Measurements from ENCODE around the gene PPP4R4.
"Not testable (repeated sequence)": the region's sequence is repeated elsewhere in the genome, so short reads cannot be mapped to it uniquely, and the experiment has no call there.

Gene PPP4R4

DNA sequence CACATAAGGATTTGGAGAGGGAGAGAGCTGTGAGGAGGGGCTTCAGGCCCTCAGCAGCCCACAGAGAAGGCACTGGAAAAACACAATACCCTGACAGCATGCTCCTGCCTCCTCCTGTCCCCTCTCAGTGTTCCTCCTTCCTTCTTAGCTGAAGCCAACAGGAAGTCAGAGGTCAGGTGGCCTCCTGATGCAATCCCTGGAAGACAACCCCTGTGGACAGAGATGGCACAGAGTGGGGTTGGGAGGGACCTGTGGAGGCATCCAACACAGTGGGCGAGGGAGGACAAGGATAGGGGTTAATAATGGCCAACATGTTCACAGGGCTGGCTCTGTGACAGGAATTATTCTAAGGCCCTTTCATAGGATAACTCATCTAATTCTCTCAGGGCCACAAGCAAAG, 29.4 kb upstream of the PPP4R4 start:
- DNase-seq = no peak

DNA sequence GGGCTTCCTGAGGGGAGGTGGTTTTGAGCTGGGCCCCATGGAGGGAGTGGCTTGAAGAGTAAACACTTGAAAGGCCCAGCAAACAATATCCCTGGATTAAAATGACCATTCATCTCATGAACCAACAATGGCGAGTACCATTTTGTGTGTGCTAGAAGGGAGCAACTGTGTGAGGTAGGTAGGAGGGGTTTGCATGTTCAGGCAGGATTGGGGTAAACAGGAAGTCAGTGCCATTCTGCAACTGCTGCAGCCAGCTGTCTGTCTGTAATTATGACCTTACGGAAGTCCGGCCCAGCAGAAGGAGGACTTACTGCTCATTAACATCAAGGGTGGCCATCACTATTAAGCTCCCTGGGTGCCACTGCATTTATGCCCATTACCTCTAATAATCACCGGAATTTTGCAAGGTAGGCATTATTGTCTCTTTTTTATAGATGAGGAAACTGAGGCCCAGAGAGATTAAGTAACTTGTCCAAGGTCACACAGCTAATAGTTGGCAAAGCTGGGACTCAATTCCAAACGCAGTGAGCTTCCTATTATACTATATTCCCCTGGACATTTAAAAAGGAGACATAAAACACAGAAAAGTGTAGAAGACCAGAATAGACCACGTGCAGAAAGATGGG, 28.1 kb upstream of the PPP4R4 start:
- no peak for DNase-seq

DNA sequence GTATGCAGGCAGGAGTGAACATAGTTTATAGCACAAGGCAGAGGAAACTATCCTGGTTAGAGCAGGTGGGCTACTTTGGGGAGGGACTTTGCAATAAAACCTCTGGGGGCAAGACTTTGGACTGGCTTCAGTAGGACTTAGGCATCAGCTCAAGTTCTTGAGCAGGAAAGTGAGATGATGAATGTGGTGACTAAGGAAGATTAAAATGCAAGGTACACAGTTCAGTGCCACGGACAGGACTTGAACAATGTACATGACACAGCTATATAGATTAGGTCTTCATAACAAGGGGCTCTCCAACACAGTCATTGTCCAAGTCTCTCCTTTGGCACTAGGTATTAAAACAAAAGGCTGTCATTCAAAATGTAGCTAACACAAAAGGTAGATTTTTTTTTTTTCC, 21.4 kb upstream of the PPP4R4 start:
- DNase-seq = no peak

- no peak for DNase-seq
Measured at GRCh38 chr14:94153750-94154342, 20.3 kb upstream of the PPP4R4 start.

DNA sequence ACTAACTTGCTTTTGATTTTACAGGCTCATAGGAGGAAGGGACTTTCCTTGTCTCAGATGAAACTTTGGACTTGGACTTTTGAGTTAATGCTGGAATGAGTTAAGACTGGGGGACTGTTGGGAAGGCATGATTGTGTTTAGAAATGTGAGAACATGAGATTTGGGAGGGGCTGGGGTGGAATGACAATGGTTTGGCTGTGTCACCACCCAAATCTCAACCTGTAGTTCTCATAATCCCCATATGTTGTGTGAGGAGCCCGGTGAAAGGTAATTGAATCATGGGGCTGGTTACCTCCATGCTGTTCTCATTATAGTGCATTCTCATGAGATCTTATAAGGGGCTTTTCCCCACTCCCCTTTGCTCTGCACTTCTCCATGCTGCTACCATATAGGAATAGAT, 18.0 kb upstream of the PPP4R4 start:
- DNase-seq = not testable (repeated sequence)

DNA sequence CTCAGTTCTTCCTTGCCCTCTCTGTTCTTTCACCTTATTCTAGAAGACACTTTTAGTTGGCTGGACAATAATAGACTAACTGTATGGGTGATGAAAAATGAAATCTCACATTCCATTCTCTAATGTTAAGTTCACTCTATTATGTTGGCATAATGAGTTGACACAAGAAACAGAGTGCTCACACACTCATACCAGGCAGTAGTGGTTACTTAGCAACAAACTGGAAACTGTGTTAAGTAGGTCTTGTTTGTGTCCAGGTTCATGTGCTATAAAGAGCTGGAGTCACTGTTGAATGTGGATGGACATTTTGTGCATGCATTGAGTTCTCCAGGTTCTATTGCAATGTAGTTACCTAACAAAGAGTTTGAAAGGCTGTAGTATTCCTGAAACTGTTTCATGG, 16.9 kb upstream of the PPP4R4 start:
- DNase-seq = no peak

DNA sequence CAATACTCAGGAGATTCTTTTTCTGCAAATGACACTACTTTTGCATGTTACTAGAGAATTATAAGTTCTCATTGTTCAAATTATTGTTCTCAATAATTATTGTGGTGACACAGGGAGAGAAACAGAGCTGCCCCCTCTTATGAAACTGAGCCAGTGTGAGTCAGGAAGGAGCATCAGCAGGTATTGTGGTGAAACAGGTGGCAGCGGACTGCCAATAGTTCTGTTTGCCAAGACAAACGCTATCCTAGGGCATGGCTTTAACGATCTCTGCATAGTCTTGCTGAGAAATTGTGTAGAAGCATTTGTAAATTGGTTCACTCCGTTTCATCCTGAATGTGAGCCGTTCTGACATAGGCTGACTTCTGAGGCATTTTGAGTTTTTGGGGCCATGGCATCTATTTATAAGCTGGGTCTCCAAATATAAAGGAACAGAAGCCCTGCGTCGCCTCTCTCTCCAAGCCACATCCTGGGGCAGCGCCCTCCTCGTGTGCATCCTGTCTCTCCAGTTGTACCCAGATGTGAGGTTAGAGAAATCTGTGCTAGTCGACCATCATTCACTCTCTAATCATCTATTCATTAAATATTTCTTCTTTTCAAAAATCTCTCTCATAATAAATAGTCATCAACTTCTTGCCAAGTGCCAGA, 15.8 kb upstream of the PPP4R4 start:
- no peak for DNase-seq

DNA sequence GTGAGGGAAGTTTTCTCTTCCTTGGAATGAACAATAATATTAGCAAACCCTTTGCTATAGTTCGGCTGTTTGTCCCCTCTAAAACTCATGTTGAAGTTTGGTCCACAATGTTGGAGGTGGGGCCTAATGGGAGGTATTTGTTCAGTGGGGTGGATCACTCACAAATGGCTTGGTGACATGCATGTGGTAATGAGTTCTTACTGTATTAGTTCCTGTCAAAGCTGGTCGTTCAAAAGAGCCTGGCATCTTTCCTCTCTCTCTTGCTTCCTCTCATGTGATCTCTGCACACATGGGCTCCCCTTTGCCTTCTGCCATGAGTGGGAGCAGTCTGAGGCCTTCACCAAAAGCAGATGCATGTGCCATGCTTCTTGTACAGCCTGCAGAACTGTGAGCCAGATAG, 13.1 kb upstream of the PPP4R4 start:
- no peak for DNase-seq

DNA sequence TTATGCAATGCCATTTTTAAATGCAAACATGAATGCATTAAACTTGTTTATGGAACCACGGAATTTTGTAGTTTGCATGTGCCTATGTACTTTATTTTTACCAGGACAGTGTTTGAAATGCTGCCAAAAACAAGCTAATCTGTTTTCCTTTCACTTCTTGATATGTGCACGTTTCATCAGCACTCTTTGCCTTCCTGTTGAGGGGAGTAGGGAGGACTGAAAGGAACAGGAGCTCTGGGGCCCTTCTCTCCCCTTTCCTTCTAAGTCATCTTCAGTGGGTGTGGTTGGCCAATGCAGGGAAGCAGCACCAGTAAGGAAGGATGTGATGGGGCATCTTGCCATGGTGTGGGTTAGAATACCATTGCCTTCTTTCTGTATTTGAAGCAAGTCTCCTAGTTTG, 12.1 kb upstream of the PPP4R4 start:
- no peak for DNase-seq

DNA sequence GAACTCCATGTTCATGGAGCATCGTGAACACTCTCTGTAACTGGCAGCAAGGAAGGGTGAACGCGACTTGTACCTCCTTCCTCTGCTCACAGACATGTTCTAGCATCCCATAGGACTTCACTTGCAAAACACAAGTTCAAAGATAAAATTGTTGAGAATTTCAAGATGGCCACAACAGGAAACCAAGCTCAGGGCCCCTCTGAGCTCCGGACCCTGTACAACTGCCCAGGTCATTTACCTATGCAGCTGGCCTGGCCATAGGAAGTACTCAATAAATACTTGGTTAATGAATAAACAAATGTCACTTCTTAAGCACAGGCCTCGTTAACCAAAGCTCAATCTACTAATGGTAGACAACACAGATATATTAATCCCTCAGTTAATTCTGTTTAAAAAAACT, 11.7 kb upstream of the PPP4R4 start:
- DNase-seq = no peak

GRCh38 chr14:94163796-94164195, 10.3 kb upstream of the PPP4R4 start:
- no peak for DNase-seq

DNA sequence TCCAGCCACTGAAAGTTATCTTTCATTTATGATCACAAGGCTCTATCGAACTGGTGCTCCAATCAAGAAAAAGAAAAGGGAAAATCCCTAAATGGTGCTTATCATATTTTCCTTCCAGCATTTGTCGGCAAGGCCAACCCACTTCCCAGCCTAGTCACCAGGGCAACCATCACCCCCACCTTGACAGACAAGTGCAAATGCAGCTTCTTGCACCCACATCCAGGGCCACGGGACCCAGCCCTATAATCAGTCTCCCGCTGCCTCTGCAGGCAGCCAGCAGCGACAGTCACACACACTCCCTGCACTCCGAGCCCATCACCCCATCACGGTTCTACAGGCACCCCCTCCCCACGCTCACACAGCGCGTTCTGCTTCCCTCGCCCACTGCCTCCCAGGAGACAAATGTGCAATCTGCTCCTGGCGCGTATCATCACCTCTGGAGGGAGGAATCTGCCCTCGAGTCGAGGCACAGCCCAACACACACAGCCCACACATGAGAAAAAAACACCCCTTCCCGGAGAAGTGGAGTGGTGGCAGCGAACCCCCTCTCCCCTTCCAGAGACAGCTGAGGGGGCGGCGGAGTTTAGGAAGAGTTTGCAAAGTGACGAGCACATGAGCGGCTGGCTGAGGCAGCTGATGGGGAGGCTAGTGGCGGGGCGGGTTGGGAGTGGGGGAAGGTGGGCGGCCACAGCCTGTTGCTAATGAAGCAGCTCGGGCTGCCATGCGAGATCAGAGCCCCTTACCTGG, 9.3 kb upstream of the PPP4R4 start:
- no peak for DNase-seq

- DNase-seq = no peak
Measured at GRCh38 chr14:94165744-94166143, 8.4 kb upstream of the PPP4R4 start.

DNA sequence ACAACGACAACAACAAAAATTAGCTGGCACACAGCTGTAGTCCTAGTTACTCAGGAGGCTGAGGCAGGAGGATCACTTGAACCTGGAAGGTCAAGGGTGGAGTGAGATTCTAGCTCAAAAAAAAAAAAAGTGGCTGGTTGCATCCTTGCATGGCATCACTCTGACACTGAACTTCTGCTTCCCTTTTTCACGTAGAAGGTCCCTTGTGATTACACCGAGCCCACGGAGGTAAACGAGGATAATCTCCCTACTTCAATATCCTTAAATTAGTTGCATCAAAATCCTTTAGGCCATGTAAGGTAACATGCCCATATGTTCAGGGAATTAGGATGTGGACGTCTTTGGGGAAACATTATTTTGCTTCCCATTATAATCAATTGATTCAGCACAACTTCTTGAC, 4.0 kb upstream of the PPP4R4 start:
- no peak for DNase-seq

DNA sequence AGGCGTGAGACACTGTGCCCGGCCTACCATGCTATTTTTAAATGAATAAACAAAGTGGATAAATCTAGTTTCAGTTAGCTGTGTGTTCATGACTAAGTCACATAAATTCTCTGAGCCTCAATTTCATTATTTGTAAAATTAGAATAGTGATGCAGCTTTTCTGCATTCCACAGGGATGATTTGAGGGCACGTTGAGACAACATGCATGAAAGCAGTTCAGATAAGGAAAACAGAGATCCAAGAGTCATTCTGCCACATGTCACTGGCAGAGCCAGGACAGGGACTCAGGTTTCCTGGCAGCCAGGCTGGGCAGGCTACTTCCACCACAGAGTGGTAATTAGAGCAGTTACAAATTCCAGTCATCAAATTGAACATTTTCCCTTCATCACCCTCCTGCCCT, 2.9 kb upstream of the PPP4R4 start:
- DNase-seq = no peak

DNA sequence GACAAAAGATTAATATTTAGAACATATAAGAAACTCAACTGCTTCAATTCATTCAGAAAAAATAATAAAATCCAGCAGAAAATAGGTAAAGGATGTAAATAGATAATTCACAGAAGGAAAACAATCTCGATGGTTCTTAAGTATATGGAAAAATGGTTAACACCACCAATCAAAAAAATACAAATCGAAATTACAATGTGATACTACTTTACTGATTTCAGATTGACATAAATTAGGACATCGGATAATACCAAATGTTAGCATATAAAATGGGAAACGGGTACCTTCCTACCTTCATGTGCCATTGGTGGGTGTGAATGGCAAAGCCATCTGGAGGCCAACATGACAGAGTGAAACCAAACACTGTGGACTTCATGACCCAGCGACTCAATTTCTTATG, 1.6 kb upstream of the PPP4R4 start:
- DNase-seq = no peak

GRCh38 chr14:94173471-94173884, 644 bp upstream of the PPP4R4 start:
- DNase-seq = no peak

- DNase-seq = no peak
Measured at GRCh38 chr14:94174604-94175010, 485 bp downstream of the PPP4R4 start.

- DNase-seq = no peak
Measured at GRCh38 chr14:94175011-94175745, 1.1 kb downstream of the PPP4R4 start.

GRCh38 chr14:94175747-94176146, 1.6 kb downstream of the PPP4R4 start:
- DNase-seq = no peak

DNA sequence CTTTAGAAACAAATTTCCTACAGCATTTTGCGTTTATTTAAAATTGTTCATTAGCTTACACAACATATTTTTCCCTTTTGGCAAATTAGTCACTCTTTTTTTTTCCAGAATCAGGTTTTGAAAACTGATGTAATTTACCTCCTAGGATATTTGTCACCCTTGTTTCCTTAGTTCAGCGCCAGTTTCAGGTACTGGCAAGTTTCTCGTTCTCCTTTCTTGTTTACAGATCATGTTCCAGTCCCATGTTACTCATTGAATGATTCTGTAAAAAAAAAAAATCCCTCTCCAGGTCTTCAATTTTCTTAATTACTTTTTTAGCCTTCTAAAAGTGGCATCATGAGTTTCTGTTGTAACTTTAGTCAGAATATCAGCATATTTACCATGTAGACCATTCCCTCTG, 2.7 kb downstream of the PPP4R4 start:
- DNase-seq = no peak

GRCh38 chr14:94177806-94178205, 3.7 kb downstream of the PPP4R4 start:
- DNase-seq = no peak

GRCh38 chr14:94179244-94179643, 5.1 kb downstream of the PPP4R4 start:
- DNase-seq = no peak
